A549 (cell line): ENCODE data around the gene TACC3. TPM values are rescaled to one million over a fixed set of nuclear protein-coding genes. Genes with fewer than 3 reads are reported as not detected.

Experiments
- ATAC-seq, 2 experiments: fragments of 200-7000 bp in 1 of 2; fragments of >200 bp in 1 of 2; cut with Nextera tagmentation in 1 of 2; cut with Tn5 transposase in 1 of 2; 3 replicates each; pipeline versions ENCODE4 v1.8.0 to v1.9.1; 2018 to 2020; ENCODE audit warnings: mild to moderate bottlenecking in 1 of 2, moderate library complexity in 1 of 2
- CTCF ChIA-PET: fragments of 300-600 bp; sonication (Branson Sonifier 250); formaldehyde crosslinking; extraction: SDS; loops from one replicate; lab custom pipeline; 2021; ENCODE audit warnings: antibody characterized with exemption, inconsistent platforms; lab: Yijun Ruan, JAX
- POLR2A ChIA-PET: fragments of 350-600 bp; formaldehyde crosslinking; extraction: SDS; loops from one replicate; lab custom pipeline; 2021; ENCODE audit warnings: antibody characterized with exemption, inconsistent platforms; lab: Yijun Ruan, JAX
- DNase-seq, 2 experiments: peaks; one replicate each; pipeline versions ENCODE4 v3.0.0 to v3.0.0-alpha.2; 2011 to 2016; ENCODE audit warnings: low read depth in 1 of 2, low spot score in 1 of 2
- FAIRE-seq: peaks from 2 replicates; lab custom pipeline; 2011; peaks lifted over from hg19 to GRCh38; lab: Jason Lieb, UNC
- H3K27ac ChIP-seq, 2 experiments: fragments of >200 bp; sonication (Bioruptor Twin); formaldehyde crosslinking; 3 replicates each; pipeline ENCODE4 v1.5.1; 2016 to 2017
- H3K4me1 ChIP-seq: fragments of >200 bp; sonication (Bioruptor Twin); formaldehyde crosslinking; 3 replicates; pipeline ENCODE4 v1.6.1; 2016
- H3K4me2 ChIP-seq: fragments of >200 bp; sonication (Bioruptor Twin); formaldehyde crosslinking; 3 replicates; pipeline ENCODE4 v1.6.1; 2016
- H3K4me3 ChIP-seq: fragments of >200 bp; sonication (Bioruptor Twin); formaldehyde crosslinking; 3 replicates; pipeline ENCODE4 v1.5.1; 2016
- H3K9me3 ChIP-seq: fragments of >200 bp; sonication (Bioruptor Twin); formaldehyde crosslinking; 3 replicates; pipeline ENCODE4 v1.6.1; 2016
- ATOH8 ChIP-seq: fragments of 250-450 bp; sonication (Bioruptor Pico); IDR thresholded peaks from 2 replicates; pipeline ENCODE4 v1.5.0; 2020; ENCODE audit warnings: low read depth, mild to moderate bottlenecking, moderate library complexity
- CHD2 ChIP-seq: fragments of 150-350 bp; IDR thresholded peaks from 2 replicates; pipeline ENCODE4 v1.6.1; 2014; ENCODE audit warnings: low read length; ENCODE audit not compliant: partially characterized antibody
- EHF ChIP-seq: fragments of 250-450 bp; sonication (Bioruptor Pico); IDR thresholded peaks from 2 replicates; pipeline ENCODE4 v1.5.0; 2020; ENCODE audit warnings: mild to moderate bottlenecking
- EP300 ChIP-seq, 2 experiments: fragments of >200 bp; sonication (Bioruptor Twin); formaldehyde crosslinking; IDR thresholded peaks; 2 replicates in 1 of 2; 3 replicates in 1 of 2; pipeline ENCODE4 v1.6.1; 2016 to 2017
- FOSL2 ChIP-seq, 2 experiments: fragments of 450-650 bp in 1 of 2; fragments of >200 bp in 1 of 2; sonication (Bioruptor Twin) in 1 of 2; formaldehyde crosslinking; IDR thresholded peaks; 2 replicates each; pipeline versions ENCODE4 v1.5.0 to v1.6.1; 2016 to 2020; ENCODE audit warnings: mild to moderate bottlenecking in 1 of 2, moderate library complexity in 1 of 2
- HEYL ChIP-seq: fragments of 250-450 bp; sonication (Bioruptor Pico); IDR thresholded peaks from 2 replicates; pipeline ENCODE4 v1.8.0; 2021; ENCODE audit warnings: mild to moderate bottlenecking, moderate library complexity
- HMGXB4 ChIP-seq: fragments of 250-450 bp; sonication (Bioruptor Pico); IDR thresholded peaks from 2 replicates; pipeline ENCODE4 v1.5.0; 2021; ENCODE audit warnings: mild to moderate bottlenecking, moderate library complexity, borderline replicate concordance
- HOXB13 ChIP-seq: fragments of 250-450 bp; sonication (Bioruptor Pico); IDR thresholded peaks from 2 replicates; pipeline ENCODE4 v1.5.0; 2020; ENCODE audit warnings: low read depth, mild to moderate bottlenecking, moderate library complexity
- NR3C1 ChIP-seq: fragments of >200 bp; sonication (Bioruptor Twin); formaldehyde crosslinking; IDR thresholded peaks from 3 replicates; pipeline ENCODE4 v1.6.1; 2017
- PBX3 ChIP-seq: IDR thresholded peaks from 2 replicates; pipeline ENCODE4 v1.6.1; 2012
- POLR2A ChIP-seq: IDR thresholded peaks from 2 replicates; pipeline ENCODE4 v1.6.1; 2012; ENCODE audit warnings: mild to moderate bottlenecking, low read length
- REST ChIP-seq: fragments of 200-600 bp; sonication (generic); IDR thresholded peaks from 2 replicates; pipeline ENCODE4 v1.6.1; 2016; ENCODE audit warnings: antibody characterized with exemption, mild to moderate bottlenecking, moderate library complexity
- SMC3 ChIP-seq: fragments of >200 bp; sonication (Bioruptor Twin); formaldehyde crosslinking; IDR thresholded peaks from 3 replicates; pipeline ENCODE4 v1.6.1; 2018; ENCODE audit warnings: inconsistent platforms
- TFCP2L1 ChIP-seq: fragments of 250-450 bp; sonication (Bioruptor Pico); IDR thresholded peaks from 2 replicates; pipeline ENCODE4 v1.5.0; 2021; ENCODE audit warnings: mild to moderate bottlenecking
- WGBS: methylation state at CpG from one replicate; pipeline ENCODE4 v1.1.6; 2017; ENCODE audit errors: missing lambda C conversion rate; 5-methylcytosine and 5-hydroxymethylcytosine counted together
- polyA plus RNA-seq, 4 experiments: library from polyadenylated mRNA; depleted of rRNA in 3 of 4; stranded (reverse); fragments of >200 nt; fragmentation: RNase III in 1 of 4; extraction: RNeasy Plus Mini Kit Qiagen cat#74134 plus additional on column Dnase treatment in 1 of 4; gene quantifications; 2 replicates in 3 of 4; 3 replicates in 1 of 4; pipeline ENCODE4 v1.2.3, GENCODE V29; 2011 to 2017

TACC3 gene
- polyA plus RNA-seq, 2 of the 4 experiments (the other 2 are of a cell fraction) = 25.9 to 70.6 TPM

GRCh38 chr4:1749826-1750225, 28.5 kb downstream of the TACC3 start (continued):
- TF ChIP-seq REST = no peak

- H3K4me2 ChIP-seq = no peak overlapping the region
- WGBS = 85% methylated on average over 8 of the region's 18 CpGs
- no peak for DNase-seq
- POLR2A ChIA-PET = no interaction called here
- H3K4me3 ChIP-seq = no peak overlapping the region
- peaks cover 12% of the 10 kb centered on the region for H3K4me1 ChIP-seq
- H3K27ac ChIP-seq = no peak overlapping the region
- no peak for ATAC-seq
- no peak for TF ChIP-seq REST
- no peak for TF ChIP-seq SMC3
- no peak for TF ChIP-seq TFCP2L1 (CRISPR knock-in tag)
- no peak for TF ChIP-seq FOSL2 (IDR thresholded peaks at IDR 0.05)
- no peak for TF ChIP-seq FOSL2 (CRISPR knock-in tag; IDR thresholded peaks at IDR 0.05)
- CTCF ChIA-PET = interaction anchor here (3.5 to 13.8 kb wide), 2 partner anchors 39 to 62 kb away, joined by 23 to 227 read pairs; no protein-coding TSS in a partner anchor
- no peak for FAIRE-seq
- no peaks in the 10 kb centered on the region for H3K9me3 ChIP-seq
Observed at GRCh38 chr4:1750381-1751154, 29.2 kb downstream of the TACC3 start.

GRCh38 chr4:1751155-1751918, 30.0 kb downstream of the TACC3 start:
- Histone ChIP-seq H3K27ac (peak overlapping the region in 1 of 2 experiments; percentile 64; a peak in 2 of 6 replicates), H3K4me1 (peaks cover 12% of the 10 kb centered on the region), H3K4me2 (no peak overlapping the region), H3K9me3 (no peaks in the 10 kb centered on the region), H3K4me3 (no peak overlapping the region)
- ATAC-seq = no peak
- FAIRE-seq = no peak
- TF ChIP-seq CHD2 (no peak), HEYL (no peak), NR3C1 (no peak), POLR2A (no peak), TFCP2L1 (CRISPR knock-in tag) (no peak), EP300 (IDR thresholded peaks at IDR 0.05) (no peak)
- ChIA-PET POLR2A (no interaction called here), CTCF (interaction anchor here (0.9 to 13.8 kb wide), 3 partner anchors 61 to 149 kb away, joined by 3 to 227 read pairs (median 5); no protein-coding TSS in a partner anchor)
- WGBS = 75% methylated on average over 4 of the region's 31 CpGs
- no peak for DNase-seq

- ChIA-PET CTCF (interaction anchor here (0.9 to 13.8 kb wide), 4 partner anchors 16 to 148 kb away, joined by 3 to 227 read pairs (median 4); no protein-coding TSS in a partner anchor), POLR2A (no interaction called here)
- no peak overlapping the region for H3K4me3 ChIP-seq
- H3K4me1 ChIP-seq = peaks cover 12% of the 10 kb centered on the region
- peak overlapping the region in 1 of 2 experiments; percentile 64; a peak in 2 of 6 replicates for H3K27ac ChIP-seq
- TF ChIP-seq HOXB13 = no peak
- no peak for TF ChIP-seq HMGXB4 (CRISPR knock-in tag)
- TF ChIP-seq PBX3 = no peak
- no peak for TF ChIP-seq ATOH8 (CRISPR knock-in tag)
- TF ChIP-seq EHF (CRISPR knock-in tag) = no peak
- no peaks in the 10 kb centered on the region for H3K9me3 ChIP-seq
- DNase-seq (no peak), ATAC-seq (peak in 1 of 2 experiments; percentile 6; a peak in 2 of 6 replicates), FAIRE-seq (no peak)
- no peak overlapping the region for H3K4me2 ChIP-seq
- no CpG with 5 or more reads among the region's 8 CpGs for WGBS
Observed at GRCh38 chr4:1751919-1752283, 30.6 kb downstream of the TACC3 start.
